IMR-90 (cell line): Measurements from ENCODE around the gene AAK1. TPM values are rescaled to one million over a fixed set of nuclear protein-coding genes. Genes with fewer than 3 reads are reported as not detected.

ENCODE experiments used
- ATAC-seq: fragments of 200-7000 bp; cut with Tn5 transposase; 2 replicates; pipeline ENCODE4 v1.9.1; 2020; ENCODE audit warnings: low read depth, mild to moderate bottlenecking, moderate library complexity
- BruUV-seq: library from RNA; stranded (reverse); fragments of 400-500 nt; replicated peaks from 2 replicates; lab custom pipeline; 2021; lab: Mats Ljungman, UMichigan
- CTCF ChIA-PET: fragments of 300-600 bp; formaldehyde crosslinking; extraction: SDS; loops from one replicate; lab custom pipeline; 2021; ENCODE audit warnings: antibody characterized with exemption; lab: Yijun Ruan, JAX
- POLR2A ChIA-PET: fragments of 300-600 bp; sonication (Branson Sonifier 250); formaldehyde crosslinking; loops from one replicate; lab custom pipeline; 2022; ENCODE audit warnings: antibody characterized with exemption; ENCODE audit not compliant: unreplicated experiment; lab: Charles Lee
- DNase-seq: peaks from one replicate; pipeline ENCODE4 v3.0.0; 2013
- H2AFZ ChIP-seq: replicated peaks from 2 replicates; pipeline ENCODE3; 2013; ENCODE audit warnings: low read length, mild to moderate bottlenecking; ENCODE audit not compliant: poor library complexity
- H2AK5ac ChIP-seq: 2 replicates; pipeline ENCODE4 v1.6.1; 2013; ENCODE audit warnings: low read depth, low read length, inconsistent platforms
- H2AK9ac ChIP-seq: replicated peaks from 2 replicates; pipeline ENCODE3; 2013; ENCODE audit warnings: mild to moderate bottlenecking, low read depth, low read length, moderate library complexity; ENCODE audit not compliant: poor library complexity
- H2BK120ac ChIP-seq: 2 replicates; pipeline ENCODE4 v1.6.1; 2013; ENCODE audit warnings: low read depth, low read length, inconsistent platforms
- H2BK15ac ChIP-seq: 3 replicates; pipeline ENCODE4 v1.6.1; 2013; ENCODE audit warnings: low read depth, low read length, inconsistent platforms
- H2BK20ac ChIP-seq: 2 replicates; pipeline ENCODE4 v1.6.1; 2013; ENCODE audit warnings: low read depth, mild to moderate bottlenecking, inconsistent platforms, low read length, moderate library complexity
- H2BK5ac ChIP-seq: 2 replicates; pipeline ENCODE4 v1.6.1; 2013; ENCODE audit warnings: mild to moderate bottlenecking, low read depth, low read length, inconsistent platforms; ENCODE audit not compliant: poor library complexity, severe bottlenecking
- H3K14ac ChIP-seq: replicated peaks from 2 replicates; pipeline ENCODE4 v1.6.1; 2013; ENCODE audit warnings: low read depth, low read length, inconsistent platforms
- H3K18ac ChIP-seq: 2 replicates; pipeline ENCODE4 v1.6.1; 2013; ENCODE audit warnings: low read depth, low read length, control low read depth
- H3K23ac ChIP-seq: 2 replicates; pipeline ENCODE4 v1.6.1; 2013; ENCODE audit warnings: low read depth, low read length, inconsistent platforms
- H3K27ac ChIP-seq: 2 replicates; pipeline ENCODE4 v1.5.1; 2013; ENCODE audit warnings: mild to moderate bottlenecking, control low read depth, low read length; ENCODE audit not compliant: insufficient read depth
- H3K27me3 ChIP-seq: 2 replicates; pipeline ENCODE4 v1.6.1; 2013; ENCODE audit warnings: low read length; ENCODE audit not compliant: control insufficient read depth, insufficient read depth
- H3K36me3 ChIP-seq: 2 replicates; pipeline ENCODE4 v1.6.1; 2013; ENCODE audit warnings: low read length, mixed read lengths; ENCODE audit not compliant: control insufficient read depth, insufficient read depth
- H3K4ac ChIP-seq: 2 replicates; pipeline ENCODE4 v1.6.1; 2013; ENCODE audit warnings: low read depth, low read length, inconsistent platforms
- H3K4me1 ChIP-seq: 2 replicates; pipeline ENCODE4 v1.6.1; 2013; ENCODE audit warnings: low read length, mixed read lengths; ENCODE audit not compliant: control insufficient read depth, insufficient read depth
- H3K4me2 ChIP-seq: 2 replicates; pipeline ENCODE4 v1.6.1; 2013; ENCODE audit warnings: low read depth, mild to moderate bottlenecking, control low read depth, low read length, moderate library complexity
- H3K4me3 ChIP-seq: 2 replicates; pipeline ENCODE4 v1.5.1; 2013; ENCODE audit warnings: low read depth, mild to moderate bottlenecking, control low read depth, low read length, moderate library complexity; ENCODE audit not compliant: insufficient read depth
- H3K56ac ChIP-seq: 2 replicates; pipeline ENCODE4 v1.6.1; 2013; ENCODE audit warnings: low read length, inconsistent platforms; ENCODE audit not compliant: insufficient read depth; ENCODE audit errors: extremely low read depth
- H3K79me1 ChIP-seq, 2 experiments: 2 replicates each; pipeline ENCODE4 v1.6.1; 2013; ENCODE audit warnings: low read length in 2 of 2, inconsistent platforms in 1 of 2, low read depth in 1 of 2
- H3K9ac ChIP-seq: 2 replicates; pipeline ENCODE4 v1.6.1; 2013; ENCODE audit warnings: low read depth, low read length, control low read depth
- H3K9me1 ChIP-seq: 2 replicates; pipeline ENCODE4 v1.6.1; 2013; ENCODE audit warnings: low read length, inconsistent platforms; ENCODE audit not compliant: insufficient read depth
- H3K9me3 ChIP-seq: 2 replicates; pipeline ENCODE4 v1.6.1; 2013; ENCODE audit warnings: low read length; ENCODE audit not compliant: control insufficient read depth, insufficient read depth
- H4K20me1 ChIP-seq: 2 replicates; pipeline ENCODE4 v1.6.1; 2013; ENCODE audit warnings: low read length, inconsistent platforms; ENCODE audit not compliant: insufficient read depth
- H4K5ac ChIP-seq: 2 replicates; pipeline ENCODE4 v1.6.1; 2013; ENCODE audit warnings: mild to moderate bottlenecking, low read depth, low read length, control low read depth
- H4K8ac ChIP-seq, 2 experiments: 2 replicates each; pipeline ENCODE4 v1.6.1; 2013; ENCODE audit warnings: low read depth in 2 of 2, low read length in 2 of 2, control low read depth in 1 of 2, inconsistent platforms in 1 of 2
- H4K91ac ChIP-seq: 2 replicates; pipeline ENCODE4 v1.6.1; 2013; ENCODE audit warnings: low read depth, low read length, inconsistent platforms; ENCODE audit not compliant: insufficient read depth
- BHLHE40 ChIP-seq: fragments of 150-350 bp; IDR thresholded peaks from 2 replicates; pipeline ENCODE4 v1.6.1; 2016; ENCODE audit warnings: mild to moderate bottlenecking, low read depth, low read length
- CEBPB ChIP-seq: IDR thresholded peaks from 2 replicates; pipeline ENCODE4 v1.6.1; 2012; ENCODE audit warnings: low read depth, low read length, improper control_type of control experiment
- CHD1 ChIP-seq: IDR thresholded peaks from 2 replicates; pipeline ENCODE4 v1.6.1; 2012; ENCODE audit warnings: low read depth, low read length, improper control_type of control experiment
- CTCF ChIP-seq: conservative IDR thresholded peaks from 2 replicates; pipeline ENCODE4 v1.5.1; 2012; ENCODE audit warnings: mild to moderate bottlenecking, low read depth, low read length, improper control_type of control experiment
- ELK1 ChIP-seq: fragments of 150-350 bp; IDR thresholded peaks from 2 replicates; pipeline ENCODE4 v1.6.1; 2016; ENCODE audit warnings: low read depth, mild to moderate bottlenecking, low read length, moderate library complexity, borderline replicate concordance
- FOS ChIP-seq: fragments of 150-350 bp; IDR thresholded peaks from 2 replicates; pipeline ENCODE4 v1.6.1; 2016; ENCODE audit warnings: low read depth, low read length
- MAFK ChIP-seq: IDR thresholded peaks from 2 replicates; pipeline ENCODE4 v1.6.1; 2012; ENCODE audit warnings: low read depth, low read length, improper control_type of control experiment
- MAZ ChIP-seq: IDR thresholded peaks from 2 replicates; pipeline ENCODE4 v1.6.1; 2012; ENCODE audit warnings: low read depth, mild to moderate bottlenecking, low read length, improper control_type of control experiment, moderate library complexity, borderline replicate concordance
- MXI1 ChIP-seq: IDR thresholded peaks from 2 replicates; pipeline ENCODE4 v1.6.1; 2012; ENCODE audit warnings: low read depth, mild to moderate bottlenecking, low read length, moderate library complexity, borderline replicate concordance
- NFE2L2 ChIP-seq: fragments of 150-350 bp; IDR thresholded peaks from 2 replicates; pipeline ENCODE4 v1.6.1; 2016; ENCODE audit warnings: low read depth, mild to moderate bottlenecking, low read length
- POLR2A ChIP-seq: IDR thresholded peaks from 2 replicates; pipeline ENCODE4 v1.6.1; 2012; ENCODE audit warnings: mild to moderate bottlenecking, low read depth, low read length
- RAD21 ChIP-seq: IDR thresholded peaks from 2 replicates; pipeline ENCODE4 v1.6.1; 2012; ENCODE audit warnings: low read length, improper control_type of control experiment
- RCOR1 ChIP-seq: IDR thresholded peaks from 2 replicates; pipeline ENCODE4 v1.6.1; 2012; ENCODE audit warnings: mild to moderate bottlenecking, low read length, improper control_type of control experiment; ENCODE audit not compliant: insufficient replicate concordance
- RFX5 ChIP-seq: IDR thresholded peaks from 2 replicates; pipeline ENCODE4 v1.8.0; 2012; ENCODE audit warnings: low read depth, mild to moderate bottlenecking, low read length, moderate library complexity
- SMC3 ChIP-seq: fragments of 150-350 bp; IDR thresholded peaks from 2 replicates; pipeline ENCODE4 v1.6.1; 2016; ENCODE audit warnings: low read depth, mild to moderate bottlenecking, antibody characterized with exemption, low read length, moderate library complexity
- USF2 ChIP-seq: fragments of 150-350 bp; IDR thresholded peaks from 2 replicates; pipeline ENCODE4 v1.6.1; 2017; ENCODE audit warnings: mild to moderate bottlenecking, antibody characterized with exemption, low read length, low read depth
- WGBS, 2 experiments: methylation state at CpG; one replicate each; pipeline versions ENCODE4 v1.1.5 to v1.1.7; 2013; ENCODE audit warnings: missing lambda C conversion rate in 2 of 2; ENCODE audit not compliant: insufficient read length in 1 of 2; ENCODE audit errors: extremely low coverage in 2 of 2; 5-methylcytosine and 5-hydroxymethylcytosine counted together
- dilution Hi-C: fragments of 300-500 bp; cut with HindIII; formaldehyde crosslinking; loops from one replicate; pipeline ENCODE4 v1.14.3; 2018; ENCODE audit warnings: low sequenced_read_pairs; ENCODE audit not compliant: unreplicated experiment
- in situ Hi-C: fragments of 300-500 bp; cut with MboI; formaldehyde crosslinking; loops from 3 replicates; pipeline ENCODE4 v1.14.3; 2019; ENCODE audit warnings: low sequenced_read_pairs, inconsistent platforms, mixed read lengths
- intact Hi-C: fragments of 100-400 bp; cut with micrococcal nuclease; formaldehyde crosslinking; loops from 2 replicates; pipeline ENCODE4 v1.10.0; 2022
- polyA plus RNA-seq, 3 experiments: library from polyadenylated mRNA; depleted of rRNA; stranded (reverse); fragments of >200 nt; gene quantifications; 2 replicates each; pipeline ENCODE4 v1.2.3, GENCODE V29; 2012; ENCODE audit warnings: low replicate concordance in 1 of 3
- total RNA-seq: library from RNA; depleted of rRNA; stranded (reverse); fragments of >200 nt; gene quantifications from 2 replicates; pipeline ENCODE4 v1.2.3, GENCODE V29; 2012

AAK1 gene
- total and polyA plus RNA-seq, 2 of the 4 experiments (the other 2 are of a cell fraction), result 21.9 to 26.5 TPM

GRCh38 chr2:69499242-69499641 is 144.3 kb downstream of the AAK1 start:
- Histone ChIP-seq H3K27me3 (no peaks in the 10 kb centered on the region), H3K4me2 (no peak overlapping the region), H2AK5ac (no peak overlapping the region), H3K4me1 (0 out of 2 replicates have a peak, but pooled peaks cover 2% of the 10 kb centered on the region), H2BK120ac (no peak overlapping the region), H2BK20ac (no peak overlapping the region), H3K18ac (no peak overlapping the region), H3K27ac (no peak overlapping the region), H3K14ac (no peak overlapping the region), H3K79me1 (peaks cover 12 to 21% of the 10 kb centered on the region in 2 experiments; a peak in 3 of 4 replicates), H2AK9ac (no peak overlapping the region), H2BK15ac (no peak overlapping the region), H4K20me1 (no peaks in the 10 kb centered on the region), H3K4ac (no peak overlapping the region), H3K4me3 (no peak overlapping the region), H3K9me1 (peaks cover 10% of the 10 kb centered on the region), H2AFZ (no peak overlapping the region), H3K36me3 (peaks cover 27% of the 10 kb centered on the region), H3K9me3 (no peaks in the 10 kb centered on the region), H2BK5ac (no peak overlapping the region), H3K9ac (no peak overlapping the region), H4K5ac (no peak overlapping the region), H3K23ac (no peak overlapping the region), H4K8ac (no peak overlapping the region), H3K56ac (no peak overlapping the region), H4K91ac (no peak overlapping the region)
- WGBS, 2 experiments, result no CpG with 5 or more reads among the region's 3 CpGs
- DNase-seq (no peak), ATAC-seq (no peak)
- in situ Hi-C loops, result no loop called here
- TF ChIP-seq USF2 (no peak), CHD1 (no peak), MAFK (no peak), ELK1 (no peak), CEBPB (no peak), RCOR1 (no peak), BHLHE40 (no peak), MXI1 (no peak), FOS (no peak), RAD21 (no peak), NFE2L2 (no peak), POLR2A (no peak), RFX5 (no peak), SMC3 (no peak), MAZ (no peak), CTCF (no peak)
- intact Hi-C loops, result no loop called here
- BruUV-seq, result no TSS peak
- ChIA-PET CTCF (no interaction called here), POLR2A (no interaction called here)
- dilution Hi-C loops, result no loop called here
